Measurements from ENCODE around the gene ITGAE. TPM values are rescaled to one million over a fixed set of nuclear protein-coding genes. Genes with fewer than 3 reads are reported as not detected.

Gene ITGAE
- total and polyA plus RNA-seq, 10 of the 15 experiments (the other 5 are each of a cell fraction or from before 2014, with no cell fraction given) = 13.1 to 161 (median 34.8) TPM

GRCh38 chr17:3773966-3774365 lies 27.0 kb downstream of the ITGAE start (continued):
- TF ChIP-seq CEBPZ (IDR thresholded peaks at IDR 0.05; ENCODE audit: low read depth, low read length) (no peak), POU2F2 (IDR thresholded peaks at IDR 0.05; ENCODE audit: borderline replicate concordance, low read depth, low read length) (no peak), IKZF2 (IDR thresholded peaks at IDR 0.05) (no peak)

GRCh38 chr17:3773511-3773910 lies 27.5 kb downstream of the ITGAE start:
- intact Hi-C loops (cut with micrococcal nuclease; ENCODE audit: unreplicated experiment) = no loop called here
- SMC1A ChIA-PET (ENCODE audit: uncharacterized antibody, unreplicated experiment) = no interaction called here
- H3K27ac ChIP-seq (ENCODE audit: control insufficient read depth, insufficient read depth) = no peak overlapping the region

More at GRCh38 chr17:3773511-3773910, 27.5 kb downstream of the ITGAE start:
- ATAC-seq (no peak), DNase-seq (ENCODE audit: low read depth, low spot score) (no peak), FAIRE-seq (no peak)
- H3K27me3 ChIP-seq (replicated peaks in 1 of 2; ENCODE audit: control insufficient read depth in 2 of 2, insufficient read depth in 2 of 2, low read length in 1 of 2) = no peaks in the 10 kb centered on the region
- H3K9me3 ChIP-seq (replicated peaks; ENCODE audit: control insufficient read depth, insufficient read depth, low read length) = no peaks in the 10 kb centered on the region
- ChIA-PET POLR2A (no interaction called here), RAD21 (ENCODE audit: unreplicated experiment) (no interaction called here), CTCF (no interaction called here)
- peaks cover 5% of the 10 kb centered on the region for H3K4me1 ChIP-seq (ENCODE audit: control insufficient read depth, insufficient read depth, low read length)
- WGBS (ENCODE audit: insufficient coverage, insufficient replicate concordance, low lambda C conversion rate, missing lambda C conversion rate) = 61% methylated on average over 5 of the region's 5 CpGs
- H3K4me3 ChIP-seq = no peak overlapping the region
- BruUV-seq (replicated peaks) = no TSS peak
- H2AFZ ChIP-seq (ENCODE audit: control insufficient read depth, low read depth, low read length) = no peak overlapping the region
- no peak for TF ChIP-seq SKIL (IDR thresholded peaks at IDR 0.05; ENCODE audit: low read depth, poor library complexity, severe bottlenecking)
- no peak for TF ChIP-seq NR2C1 (IDR thresholded peaks at IDR 0.05)
- no peak for TF ChIP-seq NKRF (conservative IDR thresholded peaks at IDR 0.05)
- no peak for TF ChIP-seq CHD1 (IDR thresholded peaks at IDR 0.05; ENCODE audit: low read depth, low read length)
- TF ChIP-seq KLF5 (IDR thresholded peaks at IDR 0.05; ENCODE audit: partially characterized antibody) = no peak
- TF ChIP-seq RCOR1 (conservative IDR thresholded peaks at IDR 0.05; ENCODE audit: low read depth, low read length) = no peak
- TF ChIP-seq NFXL1 (IDR thresholded peaks at IDR 0.05; ENCODE audit: borderline replicate concordance) = no peak
- TF ChIP-seq DPF2 (IDR thresholded peaks at IDR 0.05) = no peak
- no peak for TF ChIP-seq NR2F1 (conservative IDR thresholded peaks at IDR 0.05)
- no peak for TF ChIP-seq ATF3 (IDR thresholded peaks at IDR 0.05; ENCODE audit: borderline replicate concordance, extremely low read depth, low read depth, low read length)
- no peak for TF ChIP-seq TARDBP (IDR thresholded peaks at IDR 0.05; ENCODE audit: borderline replicate concordance)
- TF ChIP-seq KAT2A (conservative IDR thresholded peaks at IDR 0.05; ENCODE audit: control insufficient read depth, low read depth, low read length) = no peak
- no peak for TF ChIP-seq TCF3 (IDR thresholded peaks at IDR 0.05; ENCODE audit: borderline replicate concordance, insufficient read depth, low read depth, low read length)
- no peak for TF ChIP-seq CREB1 (IDR thresholded peaks at IDR 0.05; ENCODE audit: low read depth)
- no peak for TF ChIP-seq GABPA (IDR thresholded peaks at IDR 0.05; ENCODE audit: low read depth)
- in situ Hi-C loops (cut with MboI) = no loop called here
- H3K9ac ChIP-seq (ENCODE audit: control insufficient read depth, insufficient read depth, low read length) = no peak overlapping the region
- H3K79me2 ChIP-seq (ENCODE audit: control insufficient read depth, insufficient read depth, low read length) = no peaks in the 10 kb centered on the region
- H3K4me2 ChIP-seq (ENCODE audit: control insufficient read depth, insufficient read depth) = no peak overlapping the region
- H4K20me1 ChIP-seq (ENCODE audit: control insufficient read depth, insufficient read depth) = no peaks in the 10 kb centered on the region
- no peaks in the 10 kb centered on the region for H3K36me3 ChIP-seq (ENCODE audit: control insufficient read depth in 2 of 2, insufficient read depth in 2 of 2, low read length in 1 of 2)

Measured in GM12878 (cell line).